GM18870 (cell line): Measurements from ENCODE around the gene ANAPC5.
"Not testable (repeated sequence)": the region's sequence is repeated elsewhere in the genome, so short reads cannot be mapped to it uniquely, and the experiment has no call there.

Source experiments
- ATAC-seq: cut with Tn5 transposase; IDR thresholded peaks from one replicate; pipeline ENCODE4 v1.9.1; 2021; ENCODE audit warnings: moderate library complexity; ENCODE audit not compliant: unreplicated experiment

ANAPC5 gene

DNA sequence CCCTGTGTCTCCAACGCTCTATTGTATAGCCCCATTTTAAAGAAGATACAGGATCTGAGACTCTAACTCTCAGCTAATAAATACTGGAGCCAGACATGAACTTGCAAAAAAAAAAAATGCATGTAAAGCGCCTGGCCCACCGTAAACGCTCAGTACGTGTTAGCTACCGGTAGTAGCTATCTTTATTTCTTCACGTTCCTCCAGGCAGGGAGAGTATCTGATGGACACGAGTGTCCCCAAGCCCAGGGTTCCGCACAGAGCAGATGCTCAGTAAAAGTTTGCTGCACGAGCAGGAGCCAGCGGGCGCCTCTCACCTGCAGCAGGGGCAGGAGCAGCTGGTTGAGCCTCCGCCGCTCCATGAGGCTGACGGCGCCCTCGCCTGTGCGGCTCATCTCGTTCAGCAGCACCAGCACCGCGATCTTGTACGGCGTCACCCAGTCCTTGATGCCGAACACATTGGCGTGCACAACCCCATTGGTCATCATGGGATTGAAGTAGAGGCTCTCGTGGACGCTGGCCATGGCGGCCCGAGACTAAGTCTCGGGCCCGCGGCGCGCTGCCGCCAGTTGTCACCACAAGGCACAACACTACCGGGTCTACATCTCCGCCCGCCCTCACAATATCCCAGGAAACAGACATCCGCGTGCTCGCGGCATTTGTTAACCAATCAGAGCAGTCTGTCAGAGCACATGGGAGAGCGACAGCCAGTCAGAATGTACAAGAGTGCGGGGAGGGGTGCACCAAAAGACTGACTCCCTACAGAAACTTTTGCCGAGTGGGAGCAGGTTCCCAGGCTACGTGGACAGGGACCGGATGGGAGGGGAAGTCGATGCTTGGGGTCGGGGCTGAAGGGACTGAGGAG, at the start of gene ANAPC5:
ANAPC5 (minus strand) TSS at position 592 of the 862 bp plus-strand sequence; CDS start at position 521, 71 bp downstream.
- peak; percentile 96 for ATAC-seq

DNA sequence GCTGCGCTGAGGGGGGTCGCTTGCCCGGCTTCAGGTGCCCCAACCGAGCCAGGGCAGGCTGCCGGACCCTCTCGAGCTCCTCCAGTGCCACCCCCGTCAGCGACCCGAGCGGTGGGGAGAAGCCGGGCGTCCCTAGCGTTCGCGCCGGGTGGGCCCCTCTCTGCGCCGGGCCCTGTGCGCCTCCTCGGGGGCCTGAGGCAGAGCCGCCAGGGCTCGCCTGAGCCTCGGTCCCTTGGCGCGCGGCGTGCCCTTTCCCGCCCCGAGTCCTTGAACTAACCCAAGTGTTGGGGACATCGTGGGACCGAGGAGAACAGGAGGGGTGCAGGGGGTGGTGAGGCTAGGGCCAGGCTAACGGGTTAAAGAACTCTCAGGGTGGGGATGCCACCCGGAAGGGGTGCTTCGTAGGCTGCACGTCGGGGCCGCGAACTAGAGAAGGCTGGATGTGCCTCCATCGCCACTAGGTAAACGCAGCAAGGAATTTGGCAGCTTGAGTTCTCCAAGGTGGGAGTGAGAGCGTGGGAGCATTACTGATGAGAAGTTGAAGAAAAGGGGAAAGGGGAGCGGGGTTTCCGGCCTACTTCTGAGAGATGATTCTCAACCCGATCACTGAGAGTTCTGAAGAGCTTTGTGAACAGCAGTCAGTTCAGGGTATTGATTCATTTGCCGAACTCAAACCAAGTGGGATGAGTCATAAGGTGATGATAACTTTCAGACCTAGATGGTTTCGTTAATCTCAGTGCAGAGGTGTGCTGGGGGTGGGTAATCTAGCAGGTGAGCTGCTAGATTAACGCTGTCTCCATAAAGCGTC, 48.3 kb upstream of the ANAPC5 start:
- peak; percentile 46 for ATAC-seq

GRCh38 chr12:121399391-121400331, 47.5 kb upstream of the ANAPC5 start, which contains the start of gene RNF34:
TSS of gene RNF34 (plus strand) at chr12:121400118. CDS start at chr12:121400213, 95 bp downstream.
- peak; percentile 83 for ATAC-seq

GRCh38 chr12:121398355-121398754, 46.1 kb upstream of the ANAPC5 start:
- no peak for ATAC-seq

DNA sequence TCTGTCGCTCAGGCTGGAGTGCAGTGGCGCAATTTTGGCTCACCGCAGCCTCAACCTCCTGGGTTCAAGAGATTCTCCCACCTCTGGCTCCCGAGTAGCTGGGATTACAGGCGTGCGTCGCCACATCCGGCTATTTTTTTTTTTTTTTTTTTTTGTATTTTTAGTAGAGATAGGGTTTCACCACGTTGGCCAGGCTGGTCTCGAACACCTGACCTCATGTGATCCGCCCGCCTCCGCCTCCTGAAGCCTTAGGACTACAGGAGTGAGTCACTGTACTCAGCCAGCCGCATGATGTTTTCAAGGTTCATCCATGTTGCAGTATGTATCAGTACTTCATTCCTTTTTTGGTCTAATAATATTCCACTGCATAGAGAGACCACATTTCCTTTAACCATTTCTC, 45.3 kb upstream of the ANAPC5 start:
- ATAC-seq, result no peak

DNA sequence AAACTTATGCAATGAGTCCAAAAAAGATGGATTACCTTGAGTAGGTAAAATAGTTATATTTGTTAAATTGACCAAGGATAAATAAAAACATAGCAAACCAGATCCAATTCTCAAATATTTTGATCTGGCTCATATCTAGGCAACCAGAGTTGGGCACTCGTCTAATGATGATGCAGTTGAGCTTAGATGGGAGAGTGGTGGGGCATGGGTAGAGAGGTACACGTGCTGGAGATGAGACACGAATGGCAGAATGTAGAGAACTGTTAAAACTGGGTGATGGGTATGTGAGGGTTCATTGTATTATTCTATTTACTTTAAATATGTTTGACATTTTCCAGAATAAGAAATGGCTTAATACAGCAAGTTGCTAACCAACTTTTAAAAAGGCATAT, 40.1 kb upstream of the ANAPC5 start:
- ATAC-seq, result no peak

GRCh38 chr12:121391619-121392324, 39.6 kb upstream of the ANAPC5 start:
- ATAC-seq, result no peak

DNA sequence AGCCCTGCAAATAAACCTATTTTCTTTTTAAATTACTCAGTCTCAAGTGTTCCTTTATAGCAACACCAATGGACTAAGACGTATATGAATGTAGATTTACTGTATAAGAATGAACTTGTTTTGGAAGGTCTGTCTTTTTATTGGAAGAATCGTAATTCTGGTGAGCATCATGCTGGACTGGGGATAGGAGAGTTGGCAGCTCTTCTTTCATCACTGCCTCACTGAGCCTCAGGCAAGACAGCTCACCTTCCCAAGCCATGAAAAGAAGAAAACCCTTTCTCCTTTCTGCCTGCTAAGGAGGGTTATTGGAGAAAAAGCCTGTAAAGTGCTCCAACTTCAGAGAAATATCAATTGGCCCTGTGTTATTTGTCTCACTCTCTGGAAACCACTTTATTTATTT, 38.6 kb upstream of the ANAPC5 start:
- ATAC-seq, result no peak

GRCh38 chr12:121388421-121388981, 36.3 kb upstream of the ANAPC5 start:
- ATAC-seq, result no peak

GRCh38 chr12:121384891-121385290, 32.7 kb upstream of the ANAPC5 start:
- not testable (repeated sequence) for ATAC-seq

- no peak for ATAC-seq
Measured at GRCh38 chr12:121383601-121384021, 31.4 kb upstream of the ANAPC5 start.

- ATAC-seq, result no peak
Measured at GRCh38 chr12:121379945-121380344, 27.7 kb upstream of the ANAPC5 start.

- ATAC-seq, result no peak
Measured at GRCh38 chr12:121378736-121379135, 26.5 kb upstream of the ANAPC5 start.

- ATAC-seq, result no peak
Measured at GRCh38 chr12:121376754-121377697, 24.8 kb upstream of the ANAPC5 start.

DNA sequence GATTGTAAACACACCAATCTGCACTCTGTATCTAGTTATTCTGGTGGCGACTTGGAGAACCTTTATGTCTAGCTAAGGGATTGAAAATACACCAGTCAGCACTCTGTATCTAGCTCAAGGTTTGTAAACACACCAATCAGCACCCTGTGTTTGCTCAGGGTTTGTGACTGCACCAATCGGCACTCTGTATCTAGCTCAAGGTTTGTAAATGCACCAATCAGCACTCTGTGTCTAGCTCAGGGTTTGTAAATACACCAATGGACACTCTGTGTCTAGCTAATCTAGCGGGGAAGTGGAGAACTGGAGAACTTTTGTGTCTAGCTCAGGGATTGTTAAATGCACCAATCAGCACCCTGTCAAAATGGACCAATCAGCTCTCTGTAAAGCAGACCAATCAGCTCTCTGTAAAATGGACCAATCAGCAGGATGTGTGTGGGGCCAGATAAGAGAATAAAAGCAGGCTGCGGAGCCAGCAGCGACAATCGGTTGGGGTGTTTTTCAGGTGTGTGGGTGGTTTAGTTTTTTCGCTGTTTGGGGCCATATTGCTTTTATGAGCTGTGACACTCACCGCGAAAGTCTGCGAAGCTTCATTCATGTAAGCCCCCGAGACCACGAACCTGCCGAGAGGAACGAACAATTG, 22.9 kb upstream of the ANAPC5 start:
- ATAC-seq, result not testable (repeated sequence)

- not testable (repeated sequence) for ATAC-seq
Measured at GRCh38 chr12:121374336-121374735, 22.1 kb upstream of the ANAPC5 start.

DNA sequence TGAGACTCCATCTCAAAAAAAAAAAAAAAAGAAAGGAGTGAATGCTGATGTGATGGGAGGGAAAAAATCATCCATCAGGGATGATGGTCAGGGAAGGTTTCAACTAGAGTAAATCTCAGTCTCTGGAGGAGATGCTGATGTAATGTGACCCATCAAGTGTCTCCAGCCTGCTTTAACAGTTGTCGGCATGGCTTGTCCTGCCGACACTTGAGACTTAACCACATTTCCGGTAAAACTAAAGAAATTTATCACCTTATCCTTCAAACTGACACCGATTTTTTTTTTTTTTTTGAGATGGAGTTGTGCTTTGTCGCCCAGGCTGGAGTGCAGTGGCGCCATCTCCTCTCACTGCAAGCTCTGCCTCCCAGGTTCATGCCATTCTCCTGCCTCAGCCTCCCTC, 21.5 kb upstream of the ANAPC5 start:
- no peak for ATAC-seq

DNA sequence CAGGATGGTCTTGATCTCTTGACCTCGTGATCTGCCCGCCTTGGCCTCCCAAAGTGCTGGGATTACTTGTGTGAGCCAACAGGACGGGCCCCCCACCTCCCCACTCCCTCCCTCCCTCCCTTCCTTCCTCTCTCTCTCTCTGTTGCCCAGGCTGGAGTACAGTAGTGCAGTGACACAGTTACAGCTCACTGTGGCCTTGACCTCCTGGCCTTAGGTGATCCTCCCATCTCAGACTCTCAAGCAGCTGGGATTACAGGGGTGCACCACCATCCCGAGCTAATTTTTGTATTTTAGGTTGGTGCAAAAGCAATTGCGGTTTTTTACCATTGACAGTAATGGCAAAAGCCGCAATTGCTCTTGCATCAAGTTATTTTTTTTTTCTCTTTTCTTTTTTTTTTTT, 19.2 kb upstream of the ANAPC5 start:
- no peak for ATAC-seq
